ENCODE measurements around the gene PTBP1.

DNA sequence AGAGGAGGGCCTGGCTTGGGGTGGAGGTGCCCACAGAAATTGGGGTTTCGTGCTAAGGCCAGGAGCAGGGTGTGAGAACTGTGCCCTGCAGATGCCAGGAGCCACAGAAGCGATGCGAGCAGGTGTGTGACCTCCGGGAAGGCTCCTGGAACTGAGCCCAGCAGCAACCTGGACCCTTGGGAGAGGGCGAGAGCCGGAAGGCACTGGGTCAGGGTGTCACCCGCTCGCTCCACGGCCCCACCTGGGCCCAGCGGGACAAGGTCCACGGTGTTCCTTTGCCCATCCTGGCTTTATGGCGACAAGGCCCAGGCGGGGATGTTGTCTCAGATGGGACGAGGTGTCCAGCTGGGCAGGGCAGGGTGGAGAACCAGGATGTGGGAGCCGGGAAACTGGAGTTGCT is 42.2 kb upstream of the PTBP1 start:
- TF ChIP-seq, protein P1, sequence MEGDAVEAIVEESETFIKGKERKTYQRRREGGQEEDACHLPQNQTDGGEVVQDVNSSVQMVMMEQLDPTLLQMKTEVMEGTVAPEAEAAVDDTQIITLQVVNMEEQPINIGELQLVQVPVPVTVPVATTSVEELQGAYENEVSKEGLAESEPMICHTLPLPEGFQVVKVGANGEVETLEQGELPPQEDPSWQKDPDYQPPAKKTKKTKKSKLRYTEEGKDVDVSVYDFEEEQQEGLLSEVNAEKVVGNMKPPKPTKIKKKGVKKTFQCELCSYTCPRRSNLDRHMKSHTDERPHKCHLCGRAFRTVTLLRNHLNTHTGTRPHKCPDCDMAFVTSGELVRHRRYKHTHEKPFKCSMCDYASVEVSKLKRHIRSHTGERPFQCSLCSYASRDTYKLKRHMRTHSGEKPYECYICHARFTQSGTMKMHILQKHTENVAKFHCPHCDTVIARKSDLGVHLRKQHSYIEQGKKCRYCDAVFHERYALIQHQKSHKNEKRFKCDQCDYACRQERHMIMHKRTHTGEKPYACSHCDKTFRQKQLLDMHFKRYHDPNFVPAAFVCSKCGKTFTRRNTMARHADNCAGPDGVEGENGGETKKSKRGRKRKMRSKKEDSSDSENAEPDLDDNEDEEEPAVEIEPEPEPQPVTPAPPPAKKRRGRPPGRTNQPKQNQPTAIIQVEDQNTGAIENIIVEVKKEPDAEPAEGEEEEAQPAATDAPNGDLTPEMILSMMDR (IDR thresholded peaks at IDR 0.05; ENCODE audit: poor library complexity, severe bottlenecking), result no peak
- TF ChIP-seq RAD21 (conservative IDR thresholded peaks at IDR 0.05) (no peak), EZH2 (IDR thresholded peaks at IDR 0.05; ENCODE audit: borderline replicate concordance, insufficient read depth, low read length, poor library complexity, severe bottlenecking) (no peak), POLR2AphosphoS5 (IDR thresholded peaks at IDR 0.05) (no peak), TAF1 (IDR thresholded peaks at IDR 0.05; ENCODE audit: low read depth) (no peak), EP300 (conservative IDR thresholded peaks at IDR 0.05; ENCODE audit: poor library complexity, severe bottlenecking) (no peak), SMC3 (conservative IDR thresholded peaks at IDR 0.05; ENCODE audit: poor library complexity) (no peak)
- TF ChIP-seq, protein P2, sequence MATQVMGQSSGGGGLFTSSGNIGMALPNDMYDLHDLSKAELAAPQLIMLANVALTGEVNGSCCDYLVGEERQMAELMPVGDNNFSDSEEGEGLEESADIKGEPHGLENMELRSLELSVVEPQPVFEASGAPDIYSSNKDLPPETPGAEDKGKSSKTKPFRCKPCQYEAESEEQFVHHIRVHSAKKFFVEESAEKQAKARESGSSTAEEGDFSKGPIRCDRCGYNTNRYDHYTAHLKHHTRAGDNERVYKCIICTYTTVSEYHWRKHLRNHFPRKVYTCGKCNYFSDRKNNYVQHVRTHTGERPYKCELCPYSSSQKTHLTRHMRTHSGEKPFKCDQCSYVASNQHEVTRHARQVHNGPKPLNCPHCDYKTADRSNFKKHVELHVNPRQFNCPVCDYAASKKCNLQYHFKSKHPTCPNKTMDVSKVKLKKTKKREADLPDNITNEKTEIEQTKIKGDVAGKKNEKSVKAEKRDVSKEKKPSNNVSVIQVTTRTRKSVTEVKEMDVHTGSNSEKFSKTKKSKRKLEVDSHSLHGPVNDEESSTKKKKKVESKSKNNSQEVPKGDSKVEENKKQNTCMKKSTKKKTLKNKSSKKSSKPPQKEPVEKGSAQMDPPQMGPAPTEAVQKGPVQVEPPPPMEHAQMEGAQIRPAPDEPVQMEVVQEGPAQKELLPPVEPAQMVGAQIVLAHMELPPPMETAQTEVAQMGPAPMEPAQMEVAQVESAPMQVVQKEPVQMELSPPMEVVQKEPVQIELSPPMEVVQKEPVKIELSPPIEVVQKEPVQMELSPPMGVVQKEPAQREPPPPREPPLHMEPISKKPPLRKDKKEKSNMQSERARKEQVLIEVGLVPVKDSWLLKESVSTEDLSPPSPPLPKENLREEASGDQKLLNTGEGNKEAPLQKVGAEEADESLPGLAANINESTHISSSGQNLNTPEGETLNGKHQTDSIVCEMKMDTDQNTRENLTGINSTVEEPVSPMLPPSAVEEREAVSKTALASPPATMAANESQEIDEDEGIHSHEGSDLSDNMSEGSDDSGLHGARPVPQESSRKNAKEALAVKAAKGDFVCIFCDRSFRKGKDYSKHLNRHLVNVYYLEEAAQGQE (IDR thresholded peaks at IDR 0.05; ENCODE audit: borderline replicate concordance), result no peak
